T-helper 22 cell (primary cell): Measurements from ENCODE around the gene ZSWIM5.
"Not testable (repeated sequence)": the region's sequence is repeated elsewhere in the genome, so short reads cannot be mapped to it uniquely, and the experiment has no call there.

ENCODE experiments used
- DNase-seq: peaks from one replicate; pipeline ENCODE4 v3.0.0-alpha.2; 2020; ENCODE audit warnings: low read depth

Gene ZSWIM5

GRCh38 chr1:45002650-45003645 is 203.5 kb downstream of the ZSWIM5 start:
- no peak for DNase-seq

- not testable (repeated sequence) for DNase-seq
Observed at GRCh38 chr1:45001576-45001975, 204.8 kb downstream of the ZSWIM5 start.

- no peak for DNase-seq
Observed at GRCh38 chr1:45001011-45001481, 205.4 kb downstream of the ZSWIM5 start.

- DNase-seq, result no peak
Observed at GRCh38 chr1:44999232-44999631, 207.2 kb downstream of the ZSWIM5 start.

- DNase-seq, result no peak
Observed at GRCh38 chr1:44995467-44996238, 210.8 kb downstream of the ZSWIM5 start.

GRCh38 chr1:44994309-44994898 is 212.0 kb downstream of the ZSWIM5 start:
- DNase-seq, result no peak

DNA sequence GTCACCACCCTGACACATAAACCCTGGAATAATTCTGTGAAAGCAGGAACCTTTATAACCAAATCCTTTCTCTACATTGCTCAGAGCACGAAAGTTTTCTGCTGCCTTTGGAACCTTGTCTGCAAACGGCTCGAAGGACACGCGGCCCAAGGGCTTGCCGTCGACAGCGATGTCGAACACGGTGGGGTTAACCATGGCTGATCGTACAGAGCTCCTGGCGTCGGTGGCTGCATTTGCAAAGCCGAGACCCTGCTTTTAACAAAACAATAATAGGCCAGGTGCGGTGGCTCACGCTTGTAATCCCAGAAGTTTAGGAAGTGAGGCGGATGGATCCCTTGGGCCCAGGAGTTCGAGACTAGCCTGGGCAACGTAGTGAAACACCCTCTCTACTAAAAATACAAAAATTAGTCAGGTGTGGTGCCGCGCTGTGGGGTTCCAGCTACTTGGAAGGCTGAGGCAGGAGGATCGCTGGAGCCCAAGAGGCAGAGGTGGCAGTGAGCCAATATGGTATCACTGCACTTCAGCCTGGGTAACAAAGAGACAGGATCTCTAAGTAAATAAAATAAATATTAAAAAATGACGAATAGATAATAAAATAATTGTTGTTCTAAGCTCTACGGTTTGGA is 217.8 kb downstream of the ZSWIM5 start:
- DNase-seq, result no peak

DNA sequence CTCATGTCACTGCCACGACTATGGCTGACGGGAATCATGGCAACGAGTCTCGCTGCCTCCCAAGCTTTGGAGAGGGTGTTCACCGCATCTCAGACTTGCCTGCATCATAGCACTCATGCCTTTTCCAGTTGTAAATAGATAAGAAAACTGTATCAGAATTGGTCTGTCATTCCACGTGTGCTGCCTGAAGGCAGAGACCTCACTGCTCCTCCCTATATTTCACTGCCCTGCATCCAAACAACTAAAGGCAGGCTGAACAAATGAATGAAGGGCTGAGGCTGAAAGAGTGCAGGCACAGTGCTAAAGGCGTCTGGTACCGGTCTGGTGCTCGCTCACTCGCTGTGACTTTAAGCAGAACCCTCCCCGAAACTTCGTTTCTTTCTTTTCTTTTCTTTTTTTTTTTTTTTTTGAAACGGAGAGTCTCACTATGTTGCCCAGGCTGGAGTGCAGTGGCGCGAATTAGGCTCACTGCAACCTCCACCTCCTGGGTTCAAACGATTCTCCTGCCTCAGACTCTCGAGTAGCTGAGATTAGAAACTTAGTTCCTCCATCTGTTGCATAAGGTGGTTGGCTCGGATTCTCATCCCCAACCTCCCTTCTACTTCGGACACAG is 220.6 kb downstream of the ZSWIM5 start:
- no peak for DNase-seq

GRCh38 chr1:44977372-44977771 is 229.0 kb downstream of the ZSWIM5 start:
- not testable (repeated sequence) for DNase-seq

GRCh38 chr1:44976252-44976651 is 230.2 kb downstream of the ZSWIM5 start:
- no peak for DNase-seq

DNA sequence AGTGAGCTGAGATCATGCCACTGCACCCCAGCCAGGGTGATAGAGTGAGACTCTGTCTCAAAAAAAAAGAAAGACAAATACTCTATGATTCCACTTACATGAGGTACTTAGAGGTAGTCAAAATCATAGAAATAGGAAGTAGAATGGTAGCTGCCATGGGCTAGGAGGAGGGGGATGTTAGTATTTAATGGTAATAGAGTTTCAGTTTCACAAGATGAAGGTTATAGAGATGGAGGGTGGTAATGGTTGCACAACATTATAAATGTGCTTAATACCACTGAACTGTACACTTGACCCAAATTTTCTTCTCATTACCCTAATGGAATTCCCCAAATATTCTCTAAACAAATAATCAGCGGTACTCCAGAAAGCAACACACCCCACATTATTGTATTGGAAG is 232.8 kb downstream of the ZSWIM5 start:
- no peak for DNase-seq

DNA sequence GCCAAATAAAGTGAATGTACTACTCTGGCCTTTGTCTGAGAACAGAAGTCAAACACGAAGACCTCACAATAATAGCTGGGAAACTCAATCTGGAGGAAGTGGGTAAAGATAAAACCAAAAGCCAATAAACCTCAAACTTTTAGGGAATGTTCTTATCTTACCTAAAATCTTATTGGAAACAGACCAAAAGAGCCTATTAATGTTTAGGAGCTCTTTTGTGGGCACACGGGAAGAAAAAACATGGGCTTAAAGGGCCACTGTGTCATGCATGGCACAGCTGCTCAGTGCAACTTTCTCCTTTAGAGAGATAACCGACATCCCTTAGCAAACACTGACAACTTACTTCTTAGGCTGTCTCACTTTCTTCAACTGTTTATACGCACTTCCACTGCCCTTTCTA is 236.1 kb downstream of the ZSWIM5 start:
- DNase-seq, result no peak
